Activated CD4-positive, alpha-beta T cell treated with anti-CD3 and anti-CD28 coated beads for 48 hours (primary cell): ENCODE data around the gene ALK.

Experiments
- DNase-seq: peaks from one replicate; pipeline ENCODE4 v3.0.0-alpha.2; 2020

ALK gene

DNA sequence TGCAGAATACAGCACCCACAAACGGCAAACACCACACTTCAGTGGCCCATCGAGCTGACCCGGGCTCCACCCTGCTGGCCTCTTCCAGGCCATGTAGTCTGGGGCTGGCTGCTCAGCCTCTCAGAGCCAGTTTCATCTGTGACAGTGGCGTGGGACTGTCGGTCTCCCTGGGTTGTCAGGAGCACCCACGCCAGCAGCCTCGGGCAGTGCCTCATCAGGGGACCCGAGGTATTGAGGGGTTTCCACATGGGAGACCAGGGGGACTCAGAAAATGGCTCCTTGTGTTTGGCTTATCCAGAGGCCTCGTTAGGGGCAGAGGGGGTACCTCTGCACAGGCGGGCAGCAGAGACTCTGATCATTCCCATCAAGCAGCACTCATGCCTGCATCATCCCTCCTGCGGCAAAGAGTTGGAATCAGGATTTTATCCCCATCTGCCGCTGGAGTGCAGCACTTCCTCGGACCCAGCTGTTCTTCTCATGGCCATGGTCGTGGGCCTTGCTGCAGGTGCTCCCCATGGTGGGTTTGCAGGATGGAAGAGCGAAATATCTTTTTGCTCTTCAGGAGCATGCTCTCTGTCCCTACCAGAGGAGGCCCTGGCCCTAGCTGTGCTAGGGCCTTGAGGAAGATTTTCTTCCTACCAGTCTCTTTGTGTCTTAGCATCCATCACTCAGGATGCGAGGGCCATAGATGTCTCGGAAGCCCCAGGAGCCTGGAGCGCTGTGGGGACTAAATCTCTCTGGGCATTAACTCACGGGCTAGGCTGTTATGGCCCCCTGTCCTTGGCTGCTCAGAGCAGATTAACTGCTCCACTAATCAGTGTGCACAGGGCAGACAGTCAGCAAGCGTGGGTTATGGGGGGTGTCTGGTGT lies 705.4 kb downstream of the ALK start:
- no peak for DNase-seq

DNA sequence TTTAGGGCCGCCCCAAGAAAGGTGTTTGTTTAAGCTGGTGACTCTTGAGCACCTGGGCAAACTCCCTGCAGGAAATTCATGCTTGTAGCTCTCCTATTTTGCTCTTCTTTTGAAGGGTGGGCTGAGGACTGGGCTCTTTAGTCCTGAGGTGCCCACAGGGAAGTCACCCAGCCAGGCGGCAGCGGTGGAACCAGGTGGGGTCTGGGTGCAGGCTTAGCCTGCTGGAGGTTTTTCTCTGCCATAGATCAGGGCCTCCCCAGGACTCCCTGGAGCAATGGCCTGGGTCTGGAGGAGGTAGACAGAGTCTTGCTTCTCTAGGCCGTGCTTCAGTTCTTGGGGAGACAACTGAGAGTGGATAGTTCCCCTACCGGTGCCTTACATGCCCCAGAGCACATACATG lies 706.3 kb downstream of the ALK start:
- no peak for DNase-seq

GRCh38 chr2:29213888-29214291 lies 707.5 kb downstream of the ALK start:
- DNase-seq: no peak

GRCh38 chr2:29212009-29212408 lies 709.4 kb downstream of the ALK start:
- DNase-seq: no peak

DNA sequence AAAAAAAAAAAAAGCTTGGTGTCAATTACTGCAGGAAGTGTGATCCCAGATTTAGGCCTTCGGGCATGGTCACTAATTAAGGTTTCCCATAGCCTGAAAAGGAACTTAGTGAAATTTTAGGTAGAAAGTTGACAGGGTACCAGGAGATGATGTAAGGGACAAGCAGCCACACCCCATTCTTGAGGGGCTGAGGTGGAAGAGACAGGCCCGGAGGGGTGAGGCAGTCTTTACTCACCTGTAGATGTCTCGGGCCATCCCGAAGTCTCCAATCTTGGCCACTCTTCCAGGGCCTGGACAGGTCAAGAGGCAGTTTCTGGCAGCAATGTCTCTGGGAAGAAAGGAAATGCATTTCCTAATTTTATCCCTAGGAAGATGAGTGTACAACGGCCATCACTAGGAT lies 711.8 kb downstream of the ALK start:
- no peak for DNase-seq

- DNase-seq: no peak
Measured at GRCh38 chr2:29207352-29208148, 713.8 kb downstream of the ALK start.

DNA sequence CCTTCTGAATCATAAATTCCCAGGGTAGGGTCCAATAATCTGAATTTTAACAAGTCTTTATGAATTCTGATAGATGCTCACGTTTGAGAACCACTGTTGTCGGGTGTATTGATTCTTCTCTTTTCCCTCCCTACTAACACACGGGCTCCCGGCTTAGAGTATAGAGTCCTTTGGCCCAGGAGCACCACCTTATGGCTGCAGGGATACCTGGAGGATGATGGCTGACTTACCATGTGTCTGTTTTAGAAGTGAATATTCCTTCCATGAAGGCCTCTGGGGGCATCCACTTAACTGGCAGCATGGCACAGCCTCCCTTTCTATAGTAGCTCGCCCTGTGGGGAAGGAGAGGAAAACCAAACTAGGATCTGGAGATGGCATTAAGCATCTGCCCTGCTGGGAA lies 714.4 kb downstream of the ALK start:
- no peak for DNase-seq

GRCh38 chr2:29202819-29203495 lies 718.4 kb downstream of the ALK start:
- DNase-seq: no peak

GRCh38 chr2:29201979-29202378 lies 719.4 kb downstream of the ALK start:
- no peak for DNase-seq

GRCh38 chr2:29196792-29197788 lies 724.3 kb downstream of the ALK start:
- DNase-seq: peak; percentile 85

DNA sequence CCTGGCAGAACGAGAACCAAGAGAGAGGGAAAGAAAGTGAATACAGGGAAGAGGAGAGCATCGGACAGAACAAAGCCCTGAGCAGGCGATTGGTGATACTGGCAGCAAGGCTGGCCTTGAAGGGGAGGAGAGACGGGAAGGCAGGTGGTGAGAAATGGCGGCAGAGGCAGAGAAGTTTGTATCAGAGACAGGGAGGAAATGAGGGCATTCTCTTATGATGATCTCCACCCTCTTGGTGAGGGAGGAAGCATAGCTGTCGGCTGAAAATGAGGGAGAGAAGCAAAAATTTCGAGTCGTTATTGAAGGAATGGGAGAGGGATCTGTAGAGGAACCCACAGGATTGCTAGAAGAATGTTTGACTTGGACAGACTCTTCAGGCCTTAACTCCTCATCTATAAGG lies 725.6 kb downstream of the ALK start:
- no peak for DNase-seq

GRCh38 chr2:29193681-29194080 lies 727.7 kb downstream of the ALK start:
- DNase-seq: no peak

DNA sequence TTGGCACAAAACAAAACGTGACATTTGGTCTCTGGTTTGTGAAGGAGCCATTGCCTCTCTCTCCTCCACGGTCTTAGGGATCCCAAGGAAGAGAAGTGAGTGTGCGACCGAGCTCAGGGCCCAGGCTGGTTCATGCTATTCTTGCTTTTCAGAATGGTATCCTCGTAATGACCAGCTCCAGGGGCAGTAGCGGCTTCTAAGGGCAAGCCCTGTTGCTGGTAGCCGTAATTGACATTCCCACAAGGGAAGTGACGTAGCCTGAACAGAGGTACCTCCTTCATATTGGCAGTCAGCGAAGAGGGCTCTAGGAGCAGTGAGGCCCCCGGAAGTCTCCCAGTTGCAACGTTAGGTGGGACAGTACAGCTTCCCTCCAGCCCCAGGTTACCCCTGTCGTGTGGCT lies 728.3 kb downstream of the ALK start:
- DNase-seq: no peak

- no peak for DNase-seq
Measured at GRCh38 chr2:29192526-29192925, 728.9 kb downstream of the ALK start.

- no peak for DNase-seq
Measured at GRCh38 chr2:29191817-29192216, 729.6 kb downstream of the ALK start.

- DNase-seq: no peak
Measured at GRCh38 chr2:29189052-29189451, 732.3 kb downstream of the ALK start.

- DNase-seq: no peak
Measured at GRCh38 chr2:29187926-29188325, 733.5 kb downstream of the ALK start.

GRCh38 chr2:29186817-29187216 lies 734.6 kb downstream of the ALK start:
- DNase-seq: no peak

- no peak for DNase-seq
Measured at GRCh38 chr2:29184531-29184930, 736.9 kb downstream of the ALK start.

GRCh38 chr2:29182920-29183319 lies 738.5 kb downstream of the ALK start:
- no peak for DNase-seq

DNA sequence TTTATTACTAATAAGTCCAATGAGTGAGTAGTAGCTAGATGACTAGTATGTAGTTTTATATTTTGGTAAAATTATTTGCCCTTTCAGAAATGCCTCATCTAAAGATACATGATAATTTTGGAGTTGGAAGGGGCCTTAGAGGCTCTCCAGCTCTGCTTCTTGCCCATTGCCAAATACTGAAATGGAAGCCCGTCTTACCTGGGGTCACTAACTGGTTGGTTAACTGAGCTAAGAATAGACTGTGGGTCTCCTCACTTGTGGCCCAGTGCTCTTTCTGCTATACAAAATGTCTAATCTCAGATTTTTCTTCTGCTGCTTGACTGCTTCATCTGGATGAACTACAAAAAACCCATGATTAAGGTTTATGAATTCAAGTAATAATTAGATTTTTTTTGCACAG lies 739.1 kb downstream of the ALK start:
- no peak for DNase-seq

GRCh38 chr2:29175338-29175737 lies 746.0 kb downstream of the ALK start:
- DNase-seq: no peak
